Caco-2 (cell line): ENCODE data around the gene ATP6V0B. TPM values are rescaled to one million over a fixed set of nuclear protein-coding genes. Genes with fewer than 3 reads are reported as not detected.

Source experiments
- BruUV-seq: library from RNA; stranded (reverse); fragments of 400-500 nt; replicated peaks from 2 replicates; lab custom pipeline; 2021; lab: Mats Ljungman, UMichigan
- CTCF ChIA-PET: fragments of 300-600 bp; sonication (Branson Sonifier 250); formaldehyde crosslinking; loops from one replicate; lab custom pipeline; 2022; ENCODE audit warnings: antibody characterized with exemption; lab: Charles Lee
- POLR2A ChIA-PET: fragments of 300-600 bp; sonication (Branson Sonifier 250); formaldehyde crosslinking; loops from one replicate; lab custom pipeline; 2022; ENCODE audit warnings: antibody characterized with exemption; lab: Charles Lee
- DNase-seq, 2 experiments: peaks; one replicate each; pipeline versions ENCODE4 v3.0.0 to v3.0.0-alpha.2; 2020 to 2022
- H3K27me3 ChIP-seq: replicated peaks from 2 replicates; pipeline ENCODE4 v1.6.0; 2011; ENCODE audit warnings: low read length; ENCODE audit not compliant: control insufficient read depth, insufficient read depth
- H3K36me3 ChIP-seq: 2 replicates; pipeline ENCODE4 v1.5.1; 2011; ENCODE audit warnings: low read length; ENCODE audit not compliant: control insufficient read depth, insufficient read depth
- H3K4me1 ChIP-seq: fragments of 250-450 bp; sonication (Bioruptor Pico); 2 replicates; pipeline ENCODE4 v1.5.1; 2020; ENCODE audit warnings: mild to moderate bottlenecking
- H3K4me3 ChIP-seq: 2 replicates; pipeline ENCODE4 v1.5.1; 2011; ENCODE audit warnings: low read depth, mild to moderate bottlenecking, control low read depth, low read length
- H3K9me3 ChIP-seq: fragments of 250-450 bp; sonication (Bioruptor Pico); 2 replicates; pipeline ENCODE4 v1.5.1; 2020; ENCODE audit warnings: mild to moderate bottlenecking, moderate library complexity
- H3K27ac Mint-ChIP-seq: one replicate; pipeline ENCODE4 v1.8.0; 2022; ENCODE audit warnings: mixed read lengths; ENCODE audit not compliant: unreplicated experiment
- H3K27me3 Mint-ChIP-seq: one replicate; pipeline ENCODE4 v1.8.0; 2022; ENCODE audit warnings: mixed read lengths; ENCODE audit not compliant: insufficient read depth, unreplicated experiment
- H3K36me3 Mint-ChIP-seq: one replicate; pipeline ENCODE4 v1.8.0; 2022; ENCODE audit warnings: mild to moderate bottlenecking, mixed read lengths; ENCODE audit not compliant: insufficient read depth, unreplicated experiment
- H3K4me1 Mint-ChIP-seq: one replicate; pipeline ENCODE4 v1.8.0; 2022; ENCODE audit warnings: low read depth, mixed read lengths; ENCODE audit not compliant: unreplicated experiment
- H3K4me3 Mint-ChIP-seq: one replicate; pipeline ENCODE4 v1.8.0; 2022; ENCODE audit warnings: mild to moderate bottlenecking, moderate library complexity, mixed read lengths; ENCODE audit not compliant: unreplicated experiment
- H3K9me3 Mint-ChIP-seq: one replicate; pipeline ENCODE4 v1.8.0; 2022; ENCODE audit warnings: mixed read lengths; ENCODE audit not compliant: unreplicated experiment
- intact Hi-C: fragments of 100-400 bp; cut with micrococcal nuclease; formaldehyde crosslinking; loops from one replicate; pipeline ENCODE4 v1.10.0; 2022; ENCODE audit not compliant: unreplicated experiment
- total RNA-seq: library from RNA; stranded (reverse); gene quantifications from 2 replicates; pipeline ENCODE4 v1.2.3, GENCODE V29; 2022
- TF ChIP-seq, protein P1 (sequence below), 2 experiments: fragments of 200-600 bp in 1 of 2; IDR thresholded peaks; 1 replicate in 1 of 2; 2 replicates in 1 of 2; pipeline versions ENCODE4 v1.5.1 to v1.8.0; 2011 to 2022; ENCODE audit warnings: antibody characterized with exemption in 1 of 2, control low read depth in 1 of 2, inconsistent platforms in 1 of 2, low read depth in 1 of 2, low read length in 1 of 2, mild to moderate bottlenecking in 1 of 2, moderate library complexity in 1 of 2; ENCODE audit not compliant: insufficient read depth in 1 of 2, severe bottlenecking in 1 of 2, unreplicated experiment in 1 of 2

ATP6V0B gene
- total RNA-seq, 1 experiment from 2014 or later = 91.2 TPM

DNA sequence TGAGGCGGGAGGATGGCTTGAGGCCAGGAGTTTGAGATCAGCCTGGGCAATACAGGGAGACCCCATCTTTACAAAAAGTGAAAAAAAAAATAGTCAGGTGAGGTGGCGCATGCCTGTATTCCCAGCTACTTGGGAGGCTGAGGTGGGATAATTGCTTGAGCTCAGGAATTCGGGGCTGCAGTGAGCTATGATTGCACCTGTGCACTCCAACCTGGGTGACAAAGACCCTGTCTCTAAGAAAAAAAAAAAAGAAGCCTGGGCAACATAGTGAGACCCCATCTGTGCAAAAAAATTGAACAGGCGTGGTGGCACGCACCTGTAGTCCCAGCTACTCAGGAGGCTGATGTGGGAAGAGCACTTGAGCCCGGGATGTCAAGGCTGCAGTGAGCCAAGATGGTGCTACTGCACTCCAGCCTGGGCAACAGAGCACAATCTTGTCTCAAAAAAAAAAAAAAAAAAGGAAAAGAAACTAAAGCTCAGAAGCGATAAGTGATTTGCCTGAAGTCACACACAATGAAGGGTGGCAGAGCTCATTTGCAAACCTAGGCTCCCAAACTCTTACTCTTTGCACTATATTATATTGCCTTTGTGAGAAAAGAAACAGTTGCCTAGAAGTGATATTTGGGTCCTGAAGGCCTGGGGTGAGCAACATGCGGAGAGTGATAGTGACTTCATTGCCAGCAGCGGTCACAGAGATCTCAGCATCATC lies 18.6 kb downstream of the ATP6V0B start:
- POLR2A ChIA-PET = no interaction called here
- Mint-ChIP-seq H3K9me3 (no peaks in the 10 kb centered on the region), H3K27ac (peak overlapping the region; percentile 91), H3K36me3 (peaks cover 30% of the 10 kb centered on the region), H3K4me1 (peaks cover 7% of the 10 kb centered on the region), H3K27me3 (no peaks in the 10 kb centered on the region), H3K4me3 (no peak overlapping the region)
- Histone ChIP-seq H3K9me3 (no peaks in the 10 kb centered on the region), H3K4me3 (no peak overlapping the region), H3K36me3 (no peaks in the 10 kb centered on the region), H3K4me1 (peaks cover 6% of the 10 kb centered on the region; the same call in 1 of the 2 replicates), H3K27me3 (no peaks in the 10 kb centered on the region)
- no TSS peak for BruUV-seq
- CTCF ChIA-PET = interaction anchor here (0.6 to 1.8 kb wide), 3 partner anchors 36 to 43 kb away, joined by 3 to 8 read pairs (median 4); no protein-coding TSS in a partner anchor
- no peak for DNase-seq
- TF ChIP-seq, protein P1, sequence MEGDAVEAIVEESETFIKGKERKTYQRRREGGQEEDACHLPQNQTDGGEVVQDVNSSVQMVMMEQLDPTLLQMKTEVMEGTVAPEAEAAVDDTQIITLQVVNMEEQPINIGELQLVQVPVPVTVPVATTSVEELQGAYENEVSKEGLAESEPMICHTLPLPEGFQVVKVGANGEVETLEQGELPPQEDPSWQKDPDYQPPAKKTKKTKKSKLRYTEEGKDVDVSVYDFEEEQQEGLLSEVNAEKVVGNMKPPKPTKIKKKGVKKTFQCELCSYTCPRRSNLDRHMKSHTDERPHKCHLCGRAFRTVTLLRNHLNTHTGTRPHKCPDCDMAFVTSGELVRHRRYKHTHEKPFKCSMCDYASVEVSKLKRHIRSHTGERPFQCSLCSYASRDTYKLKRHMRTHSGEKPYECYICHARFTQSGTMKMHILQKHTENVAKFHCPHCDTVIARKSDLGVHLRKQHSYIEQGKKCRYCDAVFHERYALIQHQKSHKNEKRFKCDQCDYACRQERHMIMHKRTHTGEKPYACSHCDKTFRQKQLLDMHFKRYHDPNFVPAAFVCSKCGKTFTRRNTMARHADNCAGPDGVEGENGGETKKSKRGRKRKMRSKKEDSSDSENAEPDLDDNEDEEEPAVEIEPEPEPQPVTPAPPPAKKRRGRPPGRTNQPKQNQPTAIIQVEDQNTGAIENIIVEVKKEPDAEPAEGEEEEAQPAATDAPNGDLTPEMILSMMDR (IDR thresholded peaks at IDR 0.05; ENCODE audit: insufficient read depth in 1 of 2, low read depth in 1 of 2, low read length in 1 of 2, severe bottlenecking in 1 of 2, unreplicated experiment in 1 of 2) = no peak
- intact Hi-C loops = no loop called here

- CTCF ChIA-PET = interaction anchor here (1.0 to 2.3 kb wide), 2 partner anchors 42 to 54 kb away, joined by 4 to 11 read pairs; no protein-coding TSS in a partner anchor
- peaks cover 34% of the 10 kb centered on the region for H3K36me3 Mint-ChIP-seq
- Histone ChIP-seq H3K36me3 (no peaks in the 10 kb centered on the region), H3K27me3 (no peaks in the 10 kb centered on the region), H3K4me3 (no peak overlapping the region), H3K4me1 (peaks cover 6% of the 10 kb centered on the region; the same call in 1 of the 2 replicates), H3K9me3 (no peaks in the 10 kb centered on the region)
- BruUV-seq = TSS peak; percentile 13
- POLR2A ChIA-PET = no interaction called here
- peaks cover 7% of the 10 kb centered on the region for H3K4me1 Mint-ChIP-seq
- H3K27ac Mint-ChIP-seq = no peak overlapping the region
- intact Hi-C loops = loop anchor here (2.0 kb wide), 1 partner anchor 43 kb away; no protein-coding TSS in a partner anchor
- DNase-seq = no peak
- TF ChIP-seq, protein P1 (IDR thresholded peaks at IDR 0.05; ENCODE audit: insufficient read depth in 1 of 2, low read depth in 1 of 2, low read length in 1 of 2, severe bottlenecking in 1 of 2, unreplicated experiment in 1 of 2) = no peak
- no peak overlapping the region for H3K4me3 Mint-ChIP-seq
- H3K9me3 Mint-ChIP-seq = no peaks in the 10 kb centered on the region
- H3K27me3 Mint-ChIP-seq = no peaks in the 10 kb centered on the region
Observed at GRCh38 chr1:43994071-43994470, 19.3 kb downstream of the ATP6V0B start.

DNA sequence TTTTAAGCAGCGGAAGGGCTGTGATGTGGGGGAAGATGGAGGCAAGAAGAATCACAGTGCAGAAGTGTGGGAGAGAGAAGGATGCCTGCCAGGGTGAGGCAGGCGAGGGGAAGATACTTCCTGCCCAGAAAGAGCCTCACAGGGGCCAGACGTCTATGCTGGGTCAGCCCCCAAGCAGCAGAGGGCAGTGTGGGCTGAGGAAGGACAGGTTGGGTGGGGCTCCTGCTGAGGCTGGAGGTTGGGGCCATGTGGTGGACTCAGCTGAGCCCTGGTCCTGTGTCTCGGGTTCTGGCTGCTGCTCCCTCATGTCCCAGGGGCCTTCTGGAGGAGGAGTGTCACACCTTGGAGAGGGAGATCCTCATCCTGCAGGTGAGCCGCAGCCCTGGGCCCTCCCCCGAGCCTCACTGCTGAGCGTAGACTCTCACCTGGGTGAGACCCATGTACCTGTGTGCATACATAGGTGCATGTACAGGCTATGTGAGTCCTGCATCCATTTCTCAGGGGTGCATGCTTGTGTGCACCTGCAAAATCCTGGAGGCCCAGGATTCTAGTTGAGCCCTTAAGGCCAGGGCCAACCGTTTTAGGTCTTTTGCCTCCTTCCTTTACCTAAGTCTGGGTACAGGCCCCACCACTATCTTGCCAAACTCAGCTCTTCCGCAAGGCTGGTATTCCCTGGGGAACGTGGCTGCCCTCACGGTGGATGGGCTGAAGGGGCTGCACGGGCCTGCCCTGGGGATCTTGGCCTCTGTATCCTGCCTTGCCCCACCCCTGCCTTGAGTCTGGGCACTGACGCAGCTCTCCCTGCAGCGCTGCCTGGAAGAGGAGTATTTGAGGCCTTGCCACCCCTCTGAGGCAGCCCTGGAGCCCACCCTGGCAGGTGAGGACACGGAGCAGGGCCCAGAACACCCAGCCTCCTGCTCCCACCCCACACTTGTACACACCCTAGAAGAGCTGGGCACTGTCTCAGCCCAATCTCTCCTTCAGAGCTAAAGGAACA lies 20.3 kb downstream of the ATP6V0B start:
- POLR2A ChIA-PET = no interaction called here
- no peaks in the 10 kb centered on the region for H3K9me3 ChIP-seq
- H3K4me3 ChIP-seq = no peak overlapping the region
- no TSS peak for BruUV-seq
- H3K27me3 ChIP-seq = no peaks in the 10 kb centered on the region
- TF ChIP-seq, protein P1 (IDR thresholded peaks at IDR 0.05; ENCODE audit: insufficient read depth in 1 of 2, low read depth in 1 of 2, low read length in 1 of 2, severe bottlenecking in 1 of 2, unreplicated experiment in 1 of 2) = peak; percentile 37 to 54
- CTCF ChIA-PET = interaction anchor here (2.3 kb wide), 1 partner anchor 53 kb away, joined by 11 read pairs; no protein-coding TSS in a partner anchor
- Mint-ChIP-seq H3K4me1 (peaks cover 7% of the 10 kb centered on the region), H3K27me3 (no peaks in the 10 kb centered on the region), H3K9me3 (no peaks in the 10 kb centered on the region), H3K36me3 (peaks cover 34% of the 10 kb centered on the region), H3K4me3 (no peak overlapping the region), H3K27ac (no peak overlapping the region)
- intact Hi-C loops = loop anchor here (2.0 kb wide), 1 partner anchor 42 kb away; no protein-coding TSS in a partner anchor
- peak; percentile 54 to 59 for DNase-seq
- H3K4me1 ChIP-seq = peaks cover 6% of the 10 kb centered on the region; the same call in 1 of the 2 replicates
- no peaks in the 10 kb centered on the region for H3K36me3 ChIP-seq
